ENCODE results near the gene DST.
"Not testable (repeated sequence)": the region's sequence is repeated elsewhere in the genome, so short reads cannot be mapped to it uniquely, and the experiment has no call there.

The DST gene

DNA sequence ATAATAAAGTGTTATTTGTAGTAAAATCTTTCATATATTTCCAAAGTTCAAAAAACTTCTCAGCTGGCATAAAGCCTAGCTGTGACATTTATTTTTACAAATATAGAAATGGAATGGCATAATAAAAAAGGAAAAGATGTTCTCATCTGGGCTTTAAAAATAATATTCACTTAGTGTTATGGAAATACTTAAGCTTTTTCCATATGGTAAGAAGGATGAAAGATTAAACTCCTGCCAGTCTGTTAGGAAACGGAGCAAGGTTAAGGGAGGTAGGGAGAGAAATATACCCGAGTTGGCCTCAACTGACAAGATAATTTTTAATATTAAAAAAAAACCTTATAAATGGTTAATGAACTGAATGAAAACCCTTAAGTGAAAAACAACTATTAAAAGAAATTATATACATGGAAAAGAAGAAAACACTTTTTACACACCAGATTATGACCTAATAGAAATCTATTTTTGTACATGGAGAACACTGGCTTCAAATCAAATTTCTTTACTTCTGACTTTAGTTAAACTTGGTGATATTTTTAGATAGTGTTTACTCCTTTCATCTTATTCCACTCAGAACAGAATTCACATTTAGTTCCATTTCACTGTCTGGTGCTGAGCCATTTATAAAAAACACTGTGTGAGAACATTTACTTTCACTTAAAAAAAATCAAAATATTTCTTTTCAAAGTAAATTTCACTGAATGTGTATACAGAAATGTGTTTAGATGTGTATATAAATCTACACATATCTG is 137.0 kb downstream of the DST start:
- in situ Hi-C loops (cut with HindIII; ENCODE audit: low pct_unique_long_range_greater_than_20kb, low sequenced_read_pairs) = no loop called here
- DNase-seq (ENCODE audit: low read depth in 1 of 2, low spot score in 1 of 2) = no peak
- TF ChIP-seq JUND (IDR thresholded peaks at IDR 0.05; ENCODE audit: low read depth) = no peak

DNA sequence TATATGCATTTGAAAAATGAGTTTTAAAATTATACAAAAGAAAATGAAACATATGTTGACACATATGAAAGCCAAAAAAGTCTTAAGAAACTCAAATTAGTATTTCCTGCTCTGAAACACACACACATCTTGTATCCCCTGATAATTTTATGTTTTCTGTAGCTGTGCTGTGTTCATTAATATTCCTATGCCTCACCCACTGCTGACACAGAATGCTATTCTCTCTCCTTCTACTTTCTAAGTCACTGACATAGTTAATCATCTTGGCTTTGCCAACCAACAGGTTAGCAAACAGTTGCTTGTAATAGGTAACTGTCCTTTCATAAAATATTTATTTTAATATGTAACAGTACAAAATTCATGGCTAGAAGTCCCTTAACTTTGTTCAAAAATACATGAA is 140.7 kb downstream of the DST start:
- TF ChIP-seq JUND (IDR thresholded peaks at IDR 0.05; ENCODE audit: low read depth) = no peak
- in situ Hi-C loops (cut with HindIII; ENCODE audit: low pct_unique_long_range_greater_than_20kb, low sequenced_read_pairs) = no loop called here
- DNase-seq (ENCODE audit: low read depth in 1 of 2, low spot score in 1 of 2) = no peak

- in situ Hi-C loops (cut with HindIII; ENCODE audit: low pct_unique_long_range_greater_than_20kb, low sequenced_read_pairs) = no loop called here
- no peak for TF ChIP-seq JUND (IDR thresholded peaks at IDR 0.05; ENCODE audit: low read depth)
- DNase-seq (ENCODE audit: low read depth in 1 of 2, low spot score in 1 of 2) = no peak
Observed at GRCh38 chr6:56499095-56499494, 143.6 kb downstream of the DST start.

DNA sequence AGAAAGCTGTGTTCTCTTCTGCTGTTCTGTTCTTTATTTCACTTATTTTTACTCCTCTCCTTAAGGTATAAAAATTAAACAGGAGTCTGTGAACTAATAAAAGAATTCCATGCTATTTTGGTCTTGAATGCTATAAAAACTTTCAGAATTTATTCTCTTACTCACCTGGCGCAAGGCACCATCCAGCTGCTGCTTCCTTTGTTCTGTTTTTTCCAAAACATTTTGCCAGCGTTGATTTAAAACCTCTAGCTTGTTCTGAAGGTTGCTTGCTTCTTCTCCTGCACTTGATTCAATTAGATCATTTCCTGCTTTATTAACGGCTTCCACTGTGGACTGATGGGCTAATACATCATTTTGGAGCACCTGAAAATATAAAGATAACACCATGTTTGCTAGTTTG is 145.0 kb downstream of the DST start:
- in situ Hi-C loops (cut with HindIII; ENCODE audit: low pct_unique_long_range_greater_than_20kb, low sequenced_read_pairs) = no loop called here
- TF ChIP-seq JUND (IDR thresholded peaks at IDR 0.05; ENCODE audit: low read depth) = no peak
- no peak for DNase-seq (ENCODE audit: low read depth in 1 of 2, low spot score in 1 of 2)

- no peak for DNase-seq (ENCODE audit: low read depth in 1 of 2, low spot score in 1 of 2)
- in situ Hi-C loops (cut with HindIII; ENCODE audit: low pct_unique_long_range_greater_than_20kb, low sequenced_read_pairs) = no loop called here
- no peak for TF ChIP-seq JUND (IDR thresholded peaks at IDR 0.05; ENCODE audit: low read depth)
Observed at GRCh38 chr6:56497240-56497639, 145.4 kb downstream of the DST start.

- in situ Hi-C loops (cut with HindIII; ENCODE audit: low pct_unique_long_range_greater_than_20kb, low sequenced_read_pairs); DNase-seq (ENCODE audit: low read depth in 1 of 2, low spot score in 1 of 2): not testable (repeated sequence)
Observed at GRCh38 chr6:56496650-56497049, 146.0 kb downstream of the DST start.

DNA sequence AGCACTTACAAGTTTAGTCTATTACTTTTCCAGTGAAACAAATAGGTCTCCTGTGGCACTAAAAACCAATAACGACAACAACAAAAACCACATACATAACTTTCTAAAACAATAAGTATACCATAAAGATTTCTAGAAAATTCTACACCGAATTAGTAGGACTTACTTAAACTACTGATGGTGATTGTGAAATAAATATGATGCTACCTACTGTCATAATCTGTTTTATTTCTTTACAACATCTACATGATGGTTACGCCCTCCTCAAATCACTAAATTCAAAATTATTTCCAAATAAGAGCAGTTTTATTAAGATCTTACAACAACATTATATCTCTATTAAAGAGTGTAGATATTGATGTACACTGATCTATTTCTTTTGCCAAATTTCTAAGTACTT is 147.0 kb downstream of the DST start:
- in situ Hi-C loops (cut with HindIII; ENCODE audit: low pct_unique_long_range_greater_than_20kb, low sequenced_read_pairs) = no loop called here
- no peak for DNase-seq (ENCODE audit: low read depth in 1 of 2, low spot score in 1 of 2)
- no peak for TF ChIP-seq JUND (IDR thresholded peaks at IDR 0.05; ENCODE audit: low read depth)

GRCh38 chr6:56491606-56492328 is 150.9 kb downstream of the DST start:
- no peak for DNase-seq (ENCODE audit: low read depth in 1 of 2, low spot score in 1 of 2)
- no peak for TF ChIP-seq JUND (IDR thresholded peaks at IDR 0.05; ENCODE audit: low read depth)

GRCh38 chr6:56490993-56491392 is 151.7 kb downstream of the DST start:
- in situ Hi-C loops (cut with HindIII; ENCODE audit: low pct_unique_long_range_greater_than_20kb, low sequenced_read_pairs) = no loop called here
- no peak for TF ChIP-seq JUND (IDR thresholded peaks at IDR 0.05; ENCODE audit: low read depth)
- no peak for DNase-seq (ENCODE audit: low read depth in 1 of 2, low spot score in 1 of 2)

More at GRCh38 chr6:56491606-56492328, 150.9 kb downstream of the DST start:
- in situ Hi-C loops (cut with HindIII; ENCODE audit: low pct_unique_long_range_greater_than_20kb, low sequenced_read_pairs) = no loop called here

DNA sequence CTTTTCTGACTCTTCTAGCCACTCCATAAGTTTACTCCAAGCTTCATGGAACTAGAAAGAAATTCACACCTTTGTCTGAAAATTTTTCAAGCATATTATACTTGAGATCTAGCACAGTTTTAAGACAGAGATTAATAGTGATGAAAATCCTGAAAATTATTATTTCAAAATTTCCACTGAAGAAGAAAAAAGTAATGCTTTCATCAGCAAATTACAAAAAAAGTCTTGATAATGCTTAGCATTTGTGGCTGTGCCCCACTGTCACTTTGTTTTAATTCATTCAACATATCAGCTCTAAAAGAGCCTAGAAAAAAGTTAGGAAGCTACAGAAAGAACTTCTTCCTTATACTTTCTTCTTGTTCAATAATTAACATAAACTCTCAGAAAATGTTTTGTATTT is 153.1 kb downstream of the DST start:
- TF ChIP-seq JUND (IDR thresholded peaks at IDR 0.05; ENCODE audit: low read depth) = no peak
- in situ Hi-C loops (cut with HindIII; ENCODE audit: low pct_unique_long_range_greater_than_20kb, low sequenced_read_pairs) = no loop called here
- no peak for DNase-seq (ENCODE audit: low read depth in 1 of 2, low spot score in 1 of 2)

- in situ Hi-C loops (cut with HindIII; ENCODE audit: low pct_unique_long_range_greater_than_20kb, low sequenced_read_pairs) = no loop called here
- DNase-seq (ENCODE audit: low read depth in 1 of 2, low spot score in 1 of 2) = no peak
- TF ChIP-seq JUND (IDR thresholded peaks at IDR 0.05; ENCODE audit: low read depth) = no peak
Observed at GRCh38 chr6:56488281-56488680, 154.4 kb downstream of the DST start.

- no peak for DNase-seq (ENCODE audit: low read depth in 1 of 2, low spot score in 1 of 2)
- in situ Hi-C loops (cut with HindIII; ENCODE audit: low pct_unique_long_range_greater_than_20kb, low sequenced_read_pairs) = no loop called here
- TF ChIP-seq JUND (IDR thresholded peaks at IDR 0.05; ENCODE audit: low read depth) = no peak
Observed at GRCh38 chr6:56486681-56487080, 156.0 kb downstream of the DST start.

DNA sequence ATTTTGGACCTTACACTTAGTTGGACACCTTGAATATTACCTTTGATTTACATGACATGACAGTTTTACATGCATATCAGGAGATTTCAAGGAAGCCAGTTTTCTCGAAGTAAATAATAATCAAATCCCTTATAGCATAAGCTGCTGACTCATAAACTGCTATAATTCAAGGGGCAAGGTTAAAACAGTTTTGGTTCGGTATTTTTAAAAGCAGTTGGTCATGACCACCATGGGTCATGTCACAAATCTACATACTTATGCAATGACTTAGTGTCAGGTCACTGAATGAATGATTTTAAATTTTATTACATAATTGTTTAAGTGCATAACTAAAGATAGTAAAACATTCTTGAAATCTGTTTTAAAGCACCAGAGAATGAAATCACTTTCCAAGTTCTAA is 158.0 kb downstream of the DST start:
- no peak for TF ChIP-seq JUND (IDR thresholded peaks at IDR 0.05; ENCODE audit: low read depth)
- in situ Hi-C loops (cut with HindIII; ENCODE audit: low pct_unique_long_range_greater_than_20kb, low sequenced_read_pairs) = no loop called here
- DNase-seq (ENCODE audit: low read depth in 1 of 2, low spot score in 1 of 2) = no peak

All from T47D (cell line).